GM18499 (cell line): Measurements from ENCODE around the gene RABAC1.
"Not testable (repeated sequence)": the region's sequence is repeated elsewhere in the genome, so short reads cannot be mapped to it uniquely, and the experiment has no call there.

Experiments used
- ATAC-seq: cut with Tn5 transposase; IDR thresholded peaks from one replicate; pipeline ENCODE4 v1.9.1; 2021; ENCODE audit warnings: moderate number of reproducible peaks; ENCODE audit not compliant: insufficient read depth, unreplicated experiment

The RABAC1 gene

DNA sequence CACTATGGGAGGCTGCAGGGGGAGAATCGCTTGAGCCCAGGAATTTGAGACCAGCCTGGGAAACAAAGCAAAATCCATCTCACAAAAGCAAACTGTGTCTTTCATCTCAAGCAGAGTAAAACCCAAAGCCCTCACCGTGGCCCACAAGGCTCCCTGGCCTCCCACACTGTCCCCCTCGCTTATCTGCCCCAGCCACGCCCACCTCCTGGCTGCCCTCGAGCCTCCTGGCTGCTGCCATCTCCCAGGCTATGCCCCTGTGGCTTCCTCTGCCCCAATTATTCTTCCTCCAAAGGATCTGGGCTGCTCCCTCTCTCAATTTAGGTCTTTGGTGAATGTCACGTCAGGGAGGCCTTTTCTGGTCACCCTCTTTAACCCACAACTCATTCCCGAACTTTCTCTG is 3.6 kb downstream of the RABAC1 start:
- ATAC-seq: no peak

DNA sequence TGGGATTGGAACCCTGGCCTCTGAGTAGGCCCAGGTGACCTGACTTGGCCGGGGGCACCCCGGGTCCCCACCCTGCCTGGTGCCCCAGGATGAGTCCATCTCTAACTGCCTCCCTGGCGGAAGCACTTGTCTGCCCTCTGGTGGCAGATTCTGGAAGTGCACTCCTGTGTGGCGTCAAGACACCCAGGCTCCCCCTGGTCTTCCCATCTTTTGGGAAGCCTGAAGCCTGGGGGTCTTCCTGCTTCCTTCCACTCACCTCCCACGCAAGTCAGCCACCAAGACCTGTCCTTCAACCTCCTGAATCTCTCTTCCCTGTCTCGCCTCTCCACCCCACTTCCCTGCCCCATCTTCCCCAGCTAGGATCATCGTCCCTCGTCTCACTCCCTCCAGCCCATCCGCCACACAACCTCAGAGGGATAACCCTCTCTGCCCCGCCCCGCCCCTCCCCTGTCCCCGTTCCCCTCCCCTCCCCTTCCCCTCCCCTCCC is 7.4 kb downstream of the RABAC1 start:
- ATAC-seq: no peak

DNA sequence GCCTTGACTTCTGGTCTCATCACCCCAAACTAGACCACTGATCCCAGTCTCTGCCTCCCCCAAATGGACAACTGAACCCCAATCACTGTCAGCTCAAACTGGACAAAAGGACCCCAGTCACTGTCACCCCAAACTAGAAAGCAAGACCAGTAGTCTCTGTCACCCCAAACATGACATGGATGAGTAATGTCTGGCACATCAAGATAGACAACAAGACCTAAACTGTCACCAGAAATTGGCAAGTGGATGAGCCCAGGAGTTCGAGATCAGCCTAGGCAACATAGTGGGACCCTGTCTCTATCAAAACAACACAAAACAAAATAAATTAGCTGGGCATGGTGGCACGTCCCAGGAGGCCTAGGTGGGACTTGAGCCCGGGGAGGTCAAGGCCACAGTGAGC is 12.0 kb downstream of the RABAC1 start:
- ATAC-seq: no peak

DNA sequence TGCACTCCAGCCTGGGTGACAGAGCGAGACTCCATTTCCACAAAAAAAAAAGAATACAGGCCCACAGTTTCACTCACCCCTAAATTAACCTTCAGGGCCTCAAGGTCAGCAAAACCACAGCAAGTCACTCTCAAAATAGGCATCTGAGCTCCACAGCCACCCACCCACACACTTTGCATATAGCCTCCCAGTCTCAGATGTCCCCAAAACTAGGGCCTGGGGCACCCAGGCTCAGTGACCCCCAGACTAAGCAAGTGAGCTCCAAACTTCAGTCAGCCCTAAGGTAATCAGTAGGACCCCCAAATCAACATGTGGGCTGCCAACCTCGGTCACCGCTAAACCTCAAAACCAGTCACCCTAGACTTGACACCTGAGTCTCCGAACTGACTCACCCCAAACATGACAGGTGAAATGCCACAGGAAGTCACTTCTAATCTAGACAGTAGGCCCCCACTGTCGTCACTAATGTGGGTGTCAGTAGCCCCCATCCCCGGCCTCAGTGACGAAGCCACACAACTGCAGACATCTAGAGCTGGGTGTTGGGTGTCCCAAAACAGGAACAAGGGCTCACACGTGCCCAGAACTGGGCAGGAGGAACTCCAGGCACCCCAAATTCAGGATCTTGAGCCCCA is 13.9 kb downstream of the RABAC1 start:
- ATAC-seq: peak; percentile 45

DNA sequence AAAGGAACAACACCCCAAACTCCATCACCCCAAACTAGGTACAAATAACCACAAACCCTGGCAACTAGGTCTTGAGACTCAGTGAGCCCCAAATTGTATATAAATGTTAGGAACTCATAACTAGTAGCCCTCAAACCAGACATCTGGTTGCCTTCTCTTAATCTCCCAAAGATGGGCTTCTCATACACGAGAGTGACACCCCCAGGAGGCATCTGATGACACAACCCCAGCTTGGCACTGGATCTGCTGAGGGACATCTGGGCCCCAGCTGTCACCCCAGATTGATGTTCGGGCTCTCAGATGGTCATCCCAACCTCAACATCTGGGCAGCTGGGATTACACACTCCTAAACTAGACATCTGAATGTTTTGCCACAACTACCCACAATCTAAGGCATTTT is 14.8 kb downstream of the RABAC1 start:
- ATAC-seq: no peak

DNA sequence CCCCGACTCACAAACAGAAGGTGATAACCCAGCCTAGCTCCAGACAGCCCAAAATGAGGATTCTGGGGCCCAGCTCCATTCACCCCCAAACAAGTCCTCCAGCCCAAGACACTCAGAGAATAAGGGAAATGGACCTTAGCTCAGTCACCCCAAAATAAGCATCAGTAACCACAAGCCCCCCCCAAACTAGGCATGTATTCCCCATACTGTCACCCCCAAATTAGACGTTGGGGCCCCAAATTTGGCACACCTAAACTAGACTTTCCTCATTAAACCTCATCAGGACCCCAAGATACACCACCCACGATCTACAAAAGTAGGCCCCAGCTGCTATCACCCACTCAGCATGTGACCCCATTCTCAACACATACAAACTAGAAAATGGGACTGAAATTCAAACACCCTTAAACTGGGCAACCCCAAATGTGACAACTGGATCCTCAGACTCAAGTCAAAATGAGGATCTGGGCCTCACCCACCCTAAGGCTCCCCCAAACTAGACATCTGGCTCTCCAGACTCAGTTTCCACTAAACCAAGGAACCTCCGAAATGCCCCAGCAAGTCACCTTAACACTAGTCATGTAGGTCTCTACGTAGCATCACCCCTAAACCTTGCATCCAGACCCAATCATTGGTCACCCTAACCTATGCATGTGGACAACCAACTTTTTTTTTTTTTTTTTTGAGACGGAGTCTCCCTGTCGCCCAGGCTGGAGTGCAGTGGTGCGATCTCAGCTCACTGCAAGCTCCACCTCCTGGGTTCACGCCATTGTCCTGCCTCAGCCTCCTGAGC is 17.5 kb downstream of the RABAC1 start:
- no peak for ATAC-seq

DNA sequence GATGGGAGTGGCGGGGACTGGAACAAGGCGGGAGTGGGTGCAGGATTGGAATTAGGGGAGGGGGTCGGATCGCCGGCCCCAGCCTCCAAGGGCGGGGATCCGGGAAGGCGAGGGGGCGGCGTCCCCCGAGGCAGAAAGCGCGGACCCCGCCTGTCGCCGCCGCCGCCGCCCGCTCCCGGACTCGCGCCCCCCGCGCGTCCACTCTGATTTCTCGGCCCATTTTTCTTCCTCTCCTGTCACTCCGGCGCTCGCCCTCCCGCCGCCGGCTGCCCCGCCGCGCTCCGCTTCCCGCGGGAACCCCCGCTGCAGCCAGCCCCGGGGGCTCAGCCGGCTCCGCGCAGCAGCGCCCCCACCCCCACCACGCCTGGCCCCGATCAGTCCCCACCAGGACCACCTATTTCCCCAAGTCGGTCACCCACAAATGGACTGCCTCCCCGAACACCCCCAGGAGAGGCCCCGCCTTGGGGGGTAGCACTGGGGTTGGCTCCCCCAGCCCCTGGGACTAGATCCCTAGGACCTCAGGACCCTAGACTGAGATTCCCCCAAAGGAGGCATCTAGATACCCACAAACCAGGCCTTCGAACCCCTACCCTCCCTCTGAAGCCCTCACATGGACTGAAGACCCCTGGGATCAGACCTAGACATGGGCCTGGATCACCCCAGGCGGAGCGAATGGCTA is 18.3 kb downstream of the RABAC1 start:
- no peak for ATAC-seq

DNA sequence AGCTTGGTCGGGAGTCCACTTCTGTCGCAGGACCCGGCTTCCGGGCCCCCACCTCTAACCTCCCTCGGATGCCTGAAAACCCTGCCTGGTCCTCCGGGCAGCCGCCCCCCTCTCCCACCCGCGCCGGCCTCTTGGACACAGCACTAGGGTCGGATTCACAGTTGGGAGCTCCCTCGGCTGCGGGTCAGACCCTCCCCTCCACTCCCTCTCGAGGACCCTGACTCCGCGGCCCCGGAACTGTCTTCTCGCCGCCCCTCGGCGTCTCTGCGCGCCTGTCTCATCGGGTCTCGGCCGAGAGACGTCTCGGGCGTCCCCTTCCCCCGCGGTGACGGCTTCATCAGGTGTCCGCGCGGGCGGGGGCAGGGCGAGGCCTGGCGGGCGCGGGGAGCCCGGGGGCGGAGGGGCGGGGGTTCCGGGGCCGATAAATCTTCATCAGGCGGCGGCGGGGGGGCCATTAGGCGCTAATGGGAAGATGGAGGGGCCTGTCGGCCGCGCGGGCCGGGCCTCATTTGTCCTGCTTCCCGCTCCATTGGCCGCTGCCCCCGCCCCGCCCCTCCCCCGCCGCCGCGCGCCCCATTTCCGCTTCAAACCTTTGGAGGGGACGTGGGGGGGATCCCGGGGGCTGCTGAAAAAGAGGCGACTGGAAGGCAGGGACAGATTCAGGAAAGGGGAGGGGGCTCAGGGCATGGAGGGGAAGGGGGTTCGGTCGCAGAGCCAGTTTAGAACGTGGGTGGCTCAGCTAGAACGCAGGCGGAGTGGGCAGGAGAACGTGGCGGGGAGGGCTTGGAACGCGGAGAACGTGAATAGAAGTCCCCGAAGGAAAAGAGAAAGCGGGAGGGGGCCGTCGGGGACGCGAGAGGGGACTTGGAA is 19.0 kb downstream of the RABAC1 start:
- no peak for ATAC-seq

DNA sequence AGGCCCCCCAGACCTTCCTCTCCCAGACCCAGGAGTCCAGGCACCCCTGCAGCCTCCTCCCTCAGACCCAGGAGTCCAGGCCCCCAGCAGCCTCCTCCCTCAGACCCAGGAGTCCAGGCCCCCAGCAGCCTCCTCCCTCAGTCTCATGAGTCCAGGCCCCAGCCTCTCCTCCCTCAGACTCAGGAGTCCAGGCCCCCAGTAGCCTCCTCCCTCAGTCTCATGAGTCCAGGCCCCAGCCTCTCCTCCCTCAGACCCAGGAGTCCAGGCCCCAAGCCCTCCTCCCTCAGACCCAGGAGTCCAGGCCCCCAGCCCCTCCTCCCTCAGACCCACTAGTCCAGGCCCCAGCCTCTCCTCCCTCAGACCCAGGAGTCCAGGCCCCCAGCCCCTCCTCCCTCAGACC is 19.9 kb downstream of the RABAC1 start:
- ATAC-seq: not testable (repeated sequence)

DNA sequence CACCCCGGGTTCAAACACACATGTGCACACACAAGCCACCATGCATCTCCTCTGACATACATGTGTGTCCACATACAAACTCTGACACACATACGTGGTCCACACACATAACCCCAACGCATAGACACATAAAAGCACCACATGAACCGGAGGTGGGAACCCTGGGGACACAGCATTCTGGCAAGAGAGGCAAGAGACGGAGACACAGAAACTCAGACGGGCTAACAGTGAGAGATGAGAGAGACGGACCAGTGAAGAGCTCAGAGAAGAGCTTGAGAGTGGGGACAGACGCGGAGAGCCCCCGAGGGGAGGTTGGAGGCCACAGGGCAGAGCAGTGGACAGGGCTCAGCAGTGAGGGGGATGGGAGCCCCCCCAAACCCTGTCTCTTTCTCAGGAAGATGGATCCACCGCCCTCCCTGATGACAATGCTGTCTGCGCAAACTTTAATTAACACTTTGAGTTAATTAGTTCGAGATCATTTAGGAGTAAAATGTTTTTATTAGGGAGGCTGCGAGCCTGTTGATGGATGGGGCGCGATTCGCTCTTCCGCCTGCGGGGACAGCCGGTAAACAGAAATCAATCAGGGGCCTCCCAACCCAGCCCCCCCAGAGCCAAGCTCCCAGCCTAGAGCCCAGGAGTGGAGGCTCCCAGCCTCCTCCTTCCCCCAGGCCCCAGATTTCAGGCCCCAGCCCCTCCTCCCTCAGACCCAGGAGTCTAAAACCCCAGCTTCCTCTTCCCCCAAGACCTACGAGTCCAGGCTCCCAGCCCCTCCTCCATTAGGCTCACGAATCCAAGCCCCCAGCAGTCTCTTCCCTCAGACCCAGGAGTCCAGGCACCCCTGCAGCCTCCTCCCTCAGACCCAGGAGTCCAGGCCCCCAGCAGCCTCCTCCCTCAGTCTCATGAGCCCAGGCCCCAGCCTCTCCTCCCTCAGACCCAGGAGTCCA is 21.3 kb downstream of the RABAC1 start:
- no peak for ATAC-seq

DNA sequence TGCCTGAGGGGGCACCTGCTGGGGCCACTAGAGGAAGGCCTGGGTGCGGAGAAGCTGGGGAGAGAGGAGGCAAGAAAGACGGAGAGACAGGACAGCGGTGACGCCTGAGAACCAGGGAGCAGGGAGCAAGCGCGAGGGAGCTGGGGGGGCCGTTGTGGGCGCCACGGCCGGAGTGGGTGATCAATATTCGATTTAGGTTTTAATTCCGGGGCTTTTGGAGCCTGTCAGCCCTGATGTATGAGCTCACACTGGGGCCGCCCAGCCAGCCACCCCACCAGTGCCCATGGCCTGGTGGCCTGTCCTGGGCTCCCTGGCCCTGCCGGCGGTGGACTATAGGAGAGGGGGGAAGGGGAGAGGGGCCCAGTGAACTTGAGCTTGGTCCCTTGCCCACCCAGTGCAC is 22.2 kb downstream of the RABAC1 start:
- ATAC-seq: no peak

DNA sequence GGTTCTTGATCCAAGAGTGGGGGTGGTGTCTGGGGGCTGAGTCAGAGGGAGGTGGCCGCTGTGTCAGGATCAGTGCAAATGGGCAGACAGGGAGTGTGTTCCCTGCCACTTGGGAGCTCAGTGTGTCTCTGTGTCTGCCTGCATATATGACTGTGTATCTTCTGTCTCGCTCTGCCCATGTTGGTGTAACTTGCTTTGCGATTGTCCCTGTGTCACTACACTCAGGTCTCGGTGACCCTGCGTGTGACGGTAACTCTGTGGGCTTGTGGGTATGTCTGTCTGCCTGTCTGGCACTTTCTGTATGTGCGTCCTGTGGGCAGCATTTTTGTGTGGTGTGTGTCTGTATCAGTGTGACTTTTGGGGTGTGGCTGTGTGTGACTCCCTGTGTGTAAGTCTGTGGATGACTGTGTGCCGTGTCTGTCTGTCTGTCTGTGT is 22.7 kb downstream of the RABAC1 start:
- no peak for ATAC-seq

DNA sequence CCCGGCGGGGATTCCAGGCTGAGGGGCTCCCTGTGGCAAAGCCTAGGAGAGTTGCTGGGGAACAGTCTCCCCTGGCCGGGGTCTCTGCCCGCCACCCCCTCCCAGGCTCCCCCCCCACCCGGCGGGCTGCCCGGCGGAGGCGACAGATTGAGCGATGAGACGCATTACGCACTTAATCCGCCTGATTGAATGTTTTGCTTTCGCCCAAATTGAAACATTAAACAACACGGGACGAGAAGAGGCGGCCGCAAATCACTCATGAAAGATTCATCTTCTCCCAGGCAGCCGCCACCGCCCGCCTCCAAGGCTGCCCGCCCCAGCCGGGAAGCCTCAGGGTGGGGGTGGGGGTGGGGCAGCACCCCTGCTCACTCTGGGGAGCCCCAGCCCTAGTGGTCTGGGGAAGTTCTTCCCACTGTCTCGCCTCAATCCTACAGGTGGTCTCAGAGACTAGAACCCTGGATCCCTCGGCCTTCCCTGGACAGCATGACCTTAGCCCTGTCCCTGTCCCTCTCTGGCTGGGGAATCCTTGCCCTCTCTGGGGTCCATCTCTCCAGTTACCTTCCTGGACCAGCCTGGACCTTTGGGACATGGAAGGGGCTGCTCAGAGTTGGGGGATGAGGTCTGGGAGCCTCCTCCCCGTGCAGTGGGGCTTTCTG is 23.2 kb downstream of the RABAC1 start:
- no peak for ATAC-seq

DNA sequence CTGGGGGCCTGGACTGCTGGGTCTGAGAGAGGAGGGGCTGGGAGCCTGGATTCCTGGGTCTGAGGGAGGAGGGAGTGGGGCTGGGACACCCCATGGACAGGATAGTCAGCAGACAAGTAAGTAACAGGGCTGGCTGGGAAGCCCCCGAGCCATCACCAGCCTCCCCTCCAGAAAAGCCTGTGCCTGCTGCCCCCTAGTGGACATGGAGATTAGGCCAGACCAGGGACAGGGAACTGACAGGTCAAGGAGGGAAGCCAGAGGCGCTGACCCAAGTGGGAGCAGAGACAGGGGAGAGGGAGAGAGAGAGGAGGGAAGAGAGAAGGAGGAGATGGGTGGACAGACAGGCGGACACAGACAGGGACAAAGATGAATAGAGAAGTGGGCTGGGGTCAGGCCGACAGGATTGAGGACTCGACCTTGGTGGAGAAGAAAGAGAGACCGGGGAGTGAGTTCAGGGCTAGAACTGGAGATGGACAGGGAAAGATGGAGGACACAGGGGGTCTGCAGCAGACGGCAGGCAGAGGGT is 24.2 kb downstream of the RABAC1 start:
- no peak for ATAC-seq

DNA sequence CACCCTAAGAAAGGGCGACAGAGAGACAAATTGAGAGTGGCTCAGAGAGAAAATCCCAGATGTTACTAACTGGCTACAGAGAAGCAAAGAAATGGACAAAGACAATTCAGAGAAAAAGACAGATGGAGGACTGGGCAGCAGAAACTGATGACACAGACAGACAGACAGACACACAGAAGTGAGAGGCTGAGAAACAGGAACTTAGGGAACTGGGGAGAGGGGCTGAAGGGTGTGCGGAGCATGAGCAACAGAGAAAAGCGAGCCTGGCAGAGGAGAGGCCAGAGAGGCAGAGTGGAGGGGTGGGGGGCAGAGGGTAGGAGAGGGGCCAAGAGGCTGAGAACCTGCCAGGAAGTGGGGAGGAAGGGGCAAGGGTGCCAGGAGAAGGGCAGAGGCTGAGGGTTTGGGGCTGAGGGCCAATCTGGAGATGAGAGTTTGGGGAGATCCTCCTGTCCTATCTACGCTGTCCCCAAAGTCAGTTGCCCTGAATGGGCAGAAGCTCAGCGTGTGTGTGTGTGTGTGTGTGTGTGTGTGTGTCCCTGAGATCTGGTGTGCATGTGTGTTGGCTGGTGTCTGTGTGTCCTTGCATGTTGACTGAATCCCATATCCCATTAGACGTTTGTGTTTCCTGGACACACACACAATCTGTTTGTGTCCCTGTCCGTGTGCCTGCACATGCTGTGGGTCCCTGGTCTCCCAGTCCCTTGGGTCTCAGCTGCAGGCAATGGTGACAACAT is 25.3 kb downstream of the RABAC1 start:
- ATAC-seq: no peak

DNA sequence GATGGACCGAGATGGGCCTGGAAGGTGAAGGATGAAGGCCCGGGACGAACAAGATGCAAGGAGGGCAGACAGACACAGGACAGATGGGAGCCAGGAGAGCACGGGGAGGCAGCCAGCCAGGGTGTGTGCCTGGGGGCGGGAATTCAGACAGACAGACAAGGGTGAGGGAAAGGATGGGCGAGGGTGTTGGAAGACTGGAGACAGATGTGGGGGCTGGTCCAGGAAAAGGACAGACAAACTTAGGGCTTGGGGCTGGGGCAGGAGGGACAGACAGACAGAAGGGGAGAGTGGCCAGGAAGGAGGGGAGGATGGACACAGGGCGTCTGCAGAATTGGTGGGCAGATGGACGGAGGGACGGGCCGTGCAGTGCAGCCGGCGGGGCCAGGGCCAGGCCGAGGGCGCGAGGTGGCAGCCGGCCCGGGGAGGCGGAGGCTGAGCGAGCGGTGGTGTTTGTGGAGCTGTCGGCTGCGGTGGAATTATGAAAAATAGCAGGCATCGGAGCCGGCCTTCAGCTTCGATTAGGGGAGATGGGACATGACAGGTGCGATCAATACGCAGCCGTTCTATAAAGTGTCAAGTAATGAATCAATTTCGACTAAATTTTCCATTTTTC is 26.3 kb downstream of the RABAC1 start:
- ATAC-seq: no peak

DNA sequence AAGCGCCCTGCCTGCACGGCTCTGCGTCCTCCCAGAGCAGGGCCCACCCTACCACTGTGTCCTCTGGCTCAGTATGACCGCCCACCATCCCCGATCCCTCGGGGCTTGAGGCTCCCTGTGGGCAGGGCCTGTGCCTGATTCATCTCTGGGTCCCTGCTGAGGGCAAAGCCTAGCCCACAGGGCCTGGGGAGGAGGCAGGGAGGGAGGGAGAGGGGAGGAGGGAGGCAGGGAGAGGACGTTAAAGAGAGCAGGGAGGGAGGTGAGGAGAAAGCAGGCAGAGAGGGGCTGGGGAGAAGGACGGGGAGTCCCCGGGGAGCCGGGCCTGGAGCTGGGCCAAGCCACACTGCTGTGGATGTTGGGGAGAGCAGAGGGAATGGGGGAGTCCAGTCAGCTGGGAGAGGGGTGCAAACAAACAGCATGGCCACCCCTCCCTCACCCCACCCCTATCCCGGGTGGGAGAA is 26.8 kb downstream of the RABAC1 start:
- no peak for ATAC-seq
